Stimulated activated CD8-positive, alpha-beta memory T cell treated with anti-CD3 and anti-CD28 coated beads, Interleukin-7, amount 100 ng/mL, for 4 hours (primary cell): ENCODE results near the gene SRMS.
A peak's percentile ranks its signal among the peaks of the same experiment; 100 is the strongest.

Experiments
- DNase-seq, 2 donors: peaks; one replicate each; pipeline ENCODE4 v3.0.0-alpha.2; 2020; ENCODE audit warnings: low read depth in 2 of 2

Gene SRMS

DNA sequence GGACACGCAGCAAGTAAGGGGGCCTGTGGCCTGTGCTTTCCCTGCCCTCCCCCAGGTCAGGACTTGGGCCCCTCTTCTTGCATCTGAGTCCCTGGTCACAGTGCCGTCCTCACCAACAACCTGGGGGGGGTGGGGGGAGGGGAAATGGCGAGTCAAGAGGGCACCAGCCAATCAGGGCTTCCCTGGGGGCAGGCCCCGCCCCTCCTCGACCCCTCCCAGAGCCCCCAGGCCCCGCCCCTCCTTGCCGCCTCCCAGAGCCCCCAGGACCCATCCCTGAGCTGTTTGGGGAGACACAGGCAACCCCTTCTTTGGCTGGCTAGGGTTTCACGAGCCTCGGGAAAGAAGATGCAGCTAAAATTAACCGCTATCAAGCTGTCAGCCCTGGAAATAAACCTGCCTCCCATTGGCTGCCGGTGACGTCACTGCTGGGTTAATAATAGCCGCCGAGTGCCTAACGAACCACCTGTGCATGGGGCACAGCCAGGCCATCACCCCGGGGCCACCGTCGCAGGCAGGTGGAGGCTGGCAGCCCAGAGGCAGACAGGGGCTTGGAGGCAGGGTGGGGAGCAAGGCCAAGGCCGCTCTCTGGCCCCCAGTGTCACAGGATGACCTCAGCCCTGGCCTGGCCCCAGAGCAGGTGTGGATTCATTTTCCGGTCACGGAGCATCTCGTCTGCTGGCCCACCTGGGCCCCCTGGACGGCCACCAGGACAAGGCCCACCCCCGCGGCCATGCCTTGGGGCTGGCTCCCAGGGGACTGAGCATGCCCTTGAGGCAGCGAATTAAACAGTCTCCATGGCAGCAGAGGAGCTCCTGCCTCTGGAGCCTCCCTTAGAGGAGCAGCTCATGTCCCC, 45.5 kb downstream of the SRMS start:
- no peak for DNase-seq

DNA sequence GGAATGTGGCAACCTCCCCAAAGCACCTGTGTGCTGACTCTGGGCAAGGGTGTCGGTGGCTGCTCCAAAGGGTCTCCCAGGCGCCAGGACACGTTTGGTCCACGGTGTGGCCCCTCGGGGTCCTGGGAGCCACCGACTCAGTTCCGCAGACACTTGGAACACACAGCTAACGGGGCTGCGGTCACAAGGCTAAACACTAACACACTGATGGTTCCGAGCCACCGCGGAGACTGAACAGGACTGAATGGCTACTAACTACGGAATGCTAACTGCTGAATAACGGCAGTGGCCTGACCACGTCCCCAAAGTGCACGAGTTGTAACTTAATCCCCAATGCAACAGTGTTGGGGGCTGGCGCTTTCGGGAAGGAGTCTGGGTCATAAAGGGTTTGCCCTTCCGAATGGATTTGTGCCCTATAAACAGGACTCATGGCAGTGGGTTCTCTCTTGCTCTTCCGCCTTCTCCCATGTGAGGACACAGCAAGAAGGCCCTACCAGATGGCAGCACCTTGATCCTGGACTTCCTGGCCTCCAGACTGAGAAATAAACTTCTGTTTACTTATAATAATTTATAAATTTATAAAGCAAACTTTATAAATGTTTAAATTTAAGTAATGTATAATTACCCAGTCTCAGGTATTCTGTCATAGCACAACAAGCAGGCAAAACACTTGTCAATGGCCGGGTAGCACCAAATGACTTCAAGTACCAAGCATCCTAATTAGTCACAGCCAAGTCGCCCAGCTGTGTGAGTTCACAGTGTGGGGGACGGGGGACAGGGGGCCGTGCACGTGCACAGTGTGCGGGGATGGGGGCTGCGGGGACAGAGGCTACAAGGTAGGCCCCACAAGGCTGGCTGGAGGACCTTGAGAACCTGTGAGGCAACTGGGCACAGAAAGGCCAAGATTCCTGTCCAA, 46.4 kb downstream of the SRMS start:
- no peak for DNase-seq

DNA sequence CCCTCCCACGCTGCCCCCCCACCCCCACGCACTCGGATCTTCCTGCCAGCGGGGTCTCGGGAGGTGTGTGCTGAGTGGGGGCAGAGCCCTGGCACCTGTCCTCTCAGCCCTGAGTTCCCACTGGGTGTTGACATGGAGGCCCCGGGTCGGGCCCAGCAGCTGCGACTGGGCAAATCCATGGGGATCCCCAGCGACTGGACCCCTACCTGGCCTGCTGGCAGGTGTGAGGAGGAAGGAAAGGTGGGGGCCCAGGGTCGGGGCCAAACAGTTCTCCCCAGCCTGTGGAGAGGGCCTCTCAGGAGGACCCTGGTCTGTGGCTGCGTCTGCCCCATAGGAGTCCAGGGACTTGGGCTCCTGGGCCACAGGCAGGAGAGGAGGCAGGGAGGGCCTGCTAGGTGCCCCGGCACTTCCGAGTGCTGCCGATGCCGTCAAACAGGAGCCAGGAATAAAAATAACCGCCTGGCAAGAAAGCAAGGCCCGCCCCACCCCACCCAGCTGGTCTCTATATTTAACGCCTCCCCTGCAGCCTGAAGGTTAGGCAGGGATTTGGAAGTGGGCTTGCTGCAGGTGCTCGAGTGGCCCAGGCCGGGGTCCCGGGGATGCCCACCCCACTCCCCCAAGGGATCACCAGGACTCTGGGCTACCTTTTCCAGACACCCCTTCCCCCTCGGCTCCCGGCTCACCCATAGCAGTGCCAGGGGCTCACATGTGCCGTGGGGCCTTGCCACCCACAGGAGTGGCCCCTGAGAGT, 47.2 kb downstream of the SRMS start:
- DNase-seq, result no peak

DNA sequence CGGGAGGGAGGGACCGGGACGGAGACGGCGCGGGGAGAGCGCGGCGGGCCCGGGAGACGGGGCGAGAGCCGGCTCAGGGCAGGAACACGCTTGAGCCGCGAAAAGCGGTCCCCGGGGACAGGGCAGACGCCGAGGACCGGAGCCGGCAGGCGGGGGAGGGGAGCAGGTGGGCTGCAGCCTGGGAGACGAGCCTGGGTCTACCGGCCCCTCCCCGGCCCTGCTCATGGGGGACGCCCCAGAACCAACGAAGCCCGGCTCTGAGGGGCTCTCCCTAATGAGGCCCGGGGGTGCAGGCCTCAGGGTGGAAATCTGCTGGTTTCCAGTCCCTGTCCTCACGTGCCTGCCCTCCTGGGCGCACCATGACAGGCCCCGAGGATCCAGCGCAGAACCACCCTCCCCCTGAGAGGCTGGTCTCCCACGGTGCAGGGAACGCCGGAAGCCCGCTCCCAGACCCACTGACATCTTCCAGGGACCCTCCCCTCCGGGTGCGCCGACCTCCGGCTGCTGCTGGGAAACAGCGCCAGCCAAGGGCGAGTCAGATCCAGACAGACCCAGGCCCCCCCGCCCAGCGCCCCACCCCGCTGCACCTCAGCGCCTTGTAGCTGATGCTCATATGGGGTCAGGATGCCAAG, 48.1 kb downstream of the SRMS start:
- no peak for DNase-seq

DNA sequence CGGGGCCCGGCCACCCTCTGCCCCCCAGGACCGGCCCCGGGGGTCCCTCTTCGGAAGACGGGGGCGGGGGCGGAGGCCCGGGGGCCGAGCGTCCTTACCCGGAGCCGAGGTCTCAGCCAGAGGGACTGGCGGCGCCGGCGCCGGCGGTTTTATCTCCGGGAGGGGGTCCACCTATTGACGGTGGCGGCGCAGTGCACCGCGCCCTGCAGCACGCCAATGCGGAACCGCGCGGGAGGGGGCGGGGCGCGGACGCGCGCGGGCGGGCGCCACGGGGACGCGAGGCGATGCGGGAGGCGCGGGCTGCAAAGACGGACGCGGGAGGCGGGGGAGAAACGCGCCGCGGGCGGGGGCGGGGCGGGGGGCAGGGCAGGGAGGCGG, 48.6 kb downstream of the SRMS start, which contains the start of gene EEF1A2:
TSS of gene EEF1A2 (minus strand) at position 124 of the 378 bp plus-strand sequence. CDS start 1,320 bp downstream, outside the sequence.
- peak in 1 of 2 donors; percentile 41 for DNase-seq

DNA sequence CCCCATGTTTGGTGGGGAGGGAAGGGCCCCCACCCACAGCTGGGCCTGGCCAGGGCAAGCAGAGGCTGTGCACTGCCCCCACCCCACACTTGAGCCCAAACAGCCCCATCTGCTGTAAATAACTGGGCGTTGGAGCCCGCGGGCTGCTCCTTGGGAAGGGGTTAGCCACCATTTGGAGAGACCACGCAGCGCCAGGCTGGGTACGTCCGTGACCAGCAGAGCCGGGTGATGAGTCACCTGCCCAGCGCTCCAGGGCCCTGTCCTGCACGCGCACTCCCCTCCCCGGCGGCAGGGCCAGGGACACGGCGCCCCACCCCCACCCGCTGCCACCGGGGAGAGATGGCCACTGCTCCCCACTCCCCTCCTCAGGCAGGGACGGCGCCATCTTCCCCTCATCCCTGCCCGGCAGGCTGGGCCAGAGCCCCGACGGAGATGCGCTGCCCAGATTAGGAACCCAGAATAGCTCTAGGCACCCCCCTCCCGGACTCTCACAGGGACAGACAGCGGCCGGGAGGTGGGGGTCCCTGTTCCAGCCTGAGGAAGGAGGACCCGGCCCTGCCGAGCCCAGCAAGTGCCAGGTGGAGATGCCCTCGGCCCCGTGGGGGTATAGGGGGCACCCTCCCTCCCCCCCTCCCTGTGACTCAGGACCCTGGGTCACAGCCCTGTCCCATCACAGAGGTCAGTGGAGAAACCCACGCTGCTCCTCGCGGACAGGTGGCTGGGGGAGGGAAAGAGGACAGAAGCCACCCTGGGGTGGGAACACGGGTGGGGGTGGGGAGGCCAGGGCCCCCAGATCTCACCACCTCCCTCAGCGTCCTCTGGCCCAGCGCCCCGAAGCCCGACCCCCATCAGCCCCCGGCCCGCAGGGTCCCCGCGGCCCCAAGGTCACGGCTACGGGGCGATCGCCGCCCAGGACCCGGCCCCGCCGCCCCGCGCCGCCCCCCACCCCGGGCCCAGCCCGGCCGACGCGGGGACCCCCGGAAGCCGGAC, 49.3 kb downstream of the SRMS start:
- DNase-seq, result no peak

DNA sequence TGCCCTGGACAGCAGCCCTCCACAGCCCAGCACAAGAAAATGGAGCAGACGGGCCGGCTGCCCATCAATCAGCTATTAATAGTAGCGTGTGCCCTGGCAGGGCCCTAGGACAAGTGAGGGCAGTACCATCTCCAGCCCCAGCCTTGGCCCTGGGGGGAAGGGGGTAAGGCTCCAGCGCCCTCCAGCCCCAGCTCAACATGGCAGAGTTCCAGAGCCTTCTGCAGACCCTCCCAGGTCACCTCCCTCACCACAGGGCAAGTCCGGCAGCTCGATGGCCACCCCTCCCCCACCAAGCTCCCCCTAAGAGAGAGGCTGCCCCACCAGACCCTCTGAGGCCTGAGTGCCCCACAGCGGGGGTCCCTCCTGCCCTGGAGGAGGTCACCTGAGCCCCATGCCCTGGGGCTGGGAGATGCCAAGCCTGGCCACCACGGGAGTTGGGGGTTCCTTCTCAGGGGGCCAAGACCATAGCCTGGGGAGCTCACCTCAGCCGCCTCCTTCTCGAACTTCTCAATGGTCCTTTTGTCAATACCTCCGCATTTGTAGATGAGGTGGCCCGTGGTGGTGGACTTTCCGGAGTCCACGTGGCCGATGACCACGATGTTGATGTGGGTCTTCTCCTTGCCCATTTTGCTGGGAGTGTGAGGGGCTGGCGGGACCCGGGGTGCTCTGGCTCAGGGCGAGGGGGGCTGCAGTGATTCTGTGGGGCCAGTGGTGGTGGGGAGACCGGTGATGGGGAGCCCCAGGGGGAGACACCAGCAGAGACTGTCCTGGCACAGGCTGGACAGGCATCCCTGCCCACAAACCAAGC, 50.2 kb downstream of the SRMS start:
- no peak for DNase-seq

DNA sequence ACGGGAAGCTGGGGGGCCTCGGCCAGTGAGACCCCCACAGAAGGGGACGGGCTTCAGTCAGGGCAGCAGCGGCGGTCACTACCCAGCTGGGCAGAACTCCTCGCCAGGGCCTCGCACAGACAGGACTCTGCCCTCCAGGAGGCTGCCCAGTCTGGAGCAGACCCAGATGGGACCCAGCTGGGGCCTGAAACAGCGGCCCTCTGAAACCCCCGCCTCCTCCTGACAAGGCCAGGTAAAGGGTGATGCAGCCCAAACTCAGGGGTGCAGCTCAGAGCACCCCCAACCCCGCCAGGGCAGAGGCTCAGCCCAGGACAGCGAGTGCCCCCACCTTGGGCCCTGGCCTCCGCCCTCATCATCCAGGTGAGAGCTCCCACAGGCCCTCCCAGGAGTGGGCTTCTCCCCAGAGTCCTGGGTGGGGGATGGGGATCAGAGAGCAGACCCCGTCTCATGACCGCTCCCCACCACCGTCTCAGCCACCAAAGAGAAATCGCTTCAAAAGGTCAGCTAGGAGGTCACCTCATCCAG, 50.9 kb downstream of the SRMS start:
- DNase-seq, result no peak

DNA sequence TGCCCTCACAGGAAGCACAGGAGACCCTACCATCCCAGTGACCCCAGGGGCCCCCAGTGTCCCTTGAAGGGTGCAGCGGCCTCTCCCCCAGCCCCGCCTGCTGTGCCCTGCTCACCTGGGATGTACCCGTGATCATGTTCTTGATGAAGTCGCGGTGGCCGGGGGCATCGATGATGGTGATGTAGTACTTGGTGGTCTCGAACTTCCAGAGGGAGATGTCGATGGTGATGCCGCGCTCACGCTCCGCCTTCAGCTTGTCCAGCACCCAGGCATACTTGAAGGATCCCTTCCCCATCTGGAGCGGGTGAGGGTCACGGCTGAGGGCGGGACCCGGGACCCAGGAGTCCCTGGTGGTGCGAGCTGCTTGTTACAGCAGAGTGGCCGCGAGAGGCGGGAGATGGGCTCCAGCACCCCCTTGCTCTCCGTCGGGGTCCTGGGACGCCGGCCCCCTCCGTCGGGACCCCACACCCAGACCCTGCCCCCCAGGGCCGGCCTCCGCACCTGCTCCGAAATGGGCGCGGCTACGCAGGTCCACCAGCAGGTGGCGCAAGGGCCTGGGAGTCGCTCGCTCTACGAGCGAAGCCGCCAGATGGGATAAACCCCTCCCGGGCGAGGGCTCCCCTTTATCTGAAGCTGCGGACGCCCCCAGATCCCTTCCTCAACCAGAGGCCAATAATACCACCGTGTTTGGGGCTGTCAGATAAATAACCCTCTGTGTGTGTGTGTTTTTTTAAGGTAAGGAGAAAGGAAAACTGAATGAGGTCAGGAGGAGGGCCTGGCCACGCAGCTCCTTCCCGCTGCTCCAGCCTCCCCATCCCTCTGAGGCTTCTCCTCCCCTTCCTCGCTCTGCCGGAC, 51.6 kb downstream of the SRMS start:
- peak; percentile 44 to 63 for DNase-seq

DNA sequence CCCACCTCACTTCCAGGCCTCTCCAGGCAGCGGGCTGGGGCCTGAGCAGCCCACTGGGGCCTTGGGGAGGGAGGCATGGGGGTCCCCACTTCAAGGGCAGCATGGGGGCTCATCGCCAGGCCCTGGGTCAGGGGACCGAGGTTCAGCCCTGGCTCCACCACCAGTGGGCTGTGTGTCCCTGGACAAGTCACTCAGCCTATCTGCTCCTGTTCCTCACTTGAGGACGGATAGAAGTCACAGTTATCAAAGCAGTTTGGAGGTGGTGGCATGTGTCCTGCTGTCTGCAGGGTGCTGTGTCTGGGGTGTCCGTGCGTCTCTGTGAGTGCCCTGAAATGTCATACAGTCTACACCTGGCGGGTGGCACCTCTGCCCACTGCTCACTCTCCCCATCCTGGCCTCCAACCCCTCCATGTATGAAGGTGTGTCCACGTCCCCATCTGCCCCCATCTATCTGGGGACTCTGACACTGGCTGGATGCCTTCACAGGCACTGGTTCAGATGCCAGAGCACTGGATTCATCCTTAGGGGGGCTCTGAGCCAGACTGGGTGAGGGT, 52.3 kb downstream of the SRMS start:
- DNase-seq, result no peak

DNA sequence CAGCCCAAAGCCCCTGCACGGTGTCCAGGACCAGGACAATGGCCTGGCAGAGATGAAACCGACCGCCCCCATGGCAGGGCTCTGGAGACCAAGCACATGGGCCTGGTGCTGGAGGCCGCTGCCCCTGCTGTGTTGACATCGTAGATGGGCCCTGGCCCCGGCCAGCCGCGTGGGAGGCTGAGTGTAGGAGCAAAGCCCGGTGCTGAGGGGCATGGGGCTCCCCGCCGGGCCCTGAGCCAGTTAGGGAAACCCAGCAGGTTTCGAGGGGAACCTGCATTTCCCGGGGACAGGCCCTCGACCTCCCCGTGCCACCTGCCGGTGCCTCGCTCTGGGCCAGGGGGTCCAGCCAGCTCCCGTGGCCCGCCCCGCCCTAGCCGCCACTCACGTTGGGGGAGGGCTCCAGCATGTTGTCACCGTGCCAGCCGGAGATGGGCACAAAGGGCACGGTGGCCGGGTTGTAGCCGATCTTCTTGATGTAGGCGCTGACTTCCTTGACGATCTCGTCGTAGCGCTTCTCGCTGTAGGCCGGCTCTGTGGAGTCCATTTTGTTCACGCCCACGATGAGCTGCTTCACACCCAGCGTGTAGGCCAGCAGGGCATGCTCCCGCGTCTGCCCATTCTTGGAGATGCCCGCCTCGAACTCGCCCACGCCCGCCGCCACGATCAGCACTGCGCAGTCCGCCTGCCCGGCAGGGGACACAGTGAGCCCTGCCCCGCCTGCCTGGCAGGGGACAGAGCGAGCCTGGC, 53.0 kb downstream of the SRMS start:
- no peak for DNase-seq

DNA sequence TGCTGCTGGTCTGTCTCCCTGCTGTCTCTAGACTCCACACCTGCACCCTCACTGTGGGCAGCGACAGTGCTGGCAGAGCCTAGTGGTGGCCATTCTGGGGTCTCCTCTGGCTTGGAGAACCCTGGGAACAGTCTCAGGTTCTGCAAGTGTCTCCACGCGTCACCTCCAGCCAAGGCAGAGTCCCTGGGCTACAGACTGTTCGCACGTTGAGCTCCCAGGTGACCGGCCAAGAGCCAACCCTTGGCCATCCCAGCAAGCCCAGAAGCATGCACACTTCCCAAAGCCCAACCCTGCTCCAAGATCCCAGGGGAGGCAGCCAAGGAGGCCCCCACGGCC, 53.5 kb downstream of the SRMS start:
- DNase-seq, result no peak

DNA sequence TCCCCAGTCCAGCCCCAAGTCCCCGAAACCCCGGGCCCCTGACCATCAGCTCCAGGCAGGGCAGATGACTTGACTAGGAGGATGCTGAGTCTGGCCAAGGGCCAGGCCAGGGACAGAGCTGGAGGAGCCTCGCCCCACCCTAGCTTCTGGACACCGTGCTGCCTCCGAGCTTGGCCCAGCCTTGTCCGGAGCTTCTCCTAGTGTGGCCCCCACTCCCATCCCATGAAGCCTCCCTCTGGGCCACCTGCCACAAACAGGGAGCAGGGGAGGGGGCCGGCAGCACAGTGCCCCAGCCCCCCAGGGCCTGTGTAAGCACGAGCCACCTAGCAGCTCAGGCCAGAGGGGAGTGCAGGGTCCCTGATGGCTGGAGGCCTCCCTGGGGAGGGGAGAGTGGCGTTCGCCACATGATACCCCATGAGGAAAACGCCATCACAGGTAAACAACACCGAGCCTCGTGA, 54.0 kb downstream of the SRMS start:
- DNase-seq, result no peak

DNA sequence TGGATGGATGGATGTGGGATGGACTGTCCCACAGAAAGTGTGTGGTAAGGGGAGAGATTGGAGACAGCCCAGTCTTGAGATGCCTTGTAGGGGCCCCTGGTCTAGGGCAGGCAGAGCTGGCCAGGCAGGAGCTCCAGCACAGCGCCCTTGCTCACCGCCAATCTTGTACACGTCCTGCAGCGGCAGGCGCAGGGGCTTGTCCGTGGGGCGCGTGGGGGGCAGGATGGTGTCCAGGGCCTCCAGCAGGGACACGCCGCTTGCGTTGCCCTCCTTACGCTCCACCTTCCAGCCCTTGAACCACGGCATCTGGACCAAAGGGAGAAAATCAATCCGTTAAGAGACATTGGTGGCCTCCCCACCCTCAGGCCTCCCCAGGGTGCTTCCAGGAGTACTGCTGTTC, 54.6 kb downstream of the SRMS start:
- no peak for DNase-seq

DNA sequence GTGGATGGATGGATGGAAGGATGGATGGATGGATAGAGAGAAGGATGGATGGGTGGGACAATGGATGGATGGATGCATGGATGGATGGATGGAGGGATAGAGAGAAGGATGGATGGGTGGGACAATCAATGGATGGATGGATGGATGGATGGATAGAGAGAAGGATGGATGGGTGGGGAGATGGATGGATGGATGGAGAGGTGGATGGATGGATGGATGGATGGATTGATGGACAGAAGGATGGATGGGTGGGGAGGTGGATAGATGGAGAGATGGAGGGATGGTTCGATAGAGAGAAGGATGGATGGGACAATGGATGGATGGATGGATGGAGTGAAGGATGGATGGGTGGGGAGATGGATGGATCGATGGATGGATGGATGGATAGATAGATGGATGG, 55.0 kb downstream of the SRMS start:
- no peak for DNase-seq

DNA sequence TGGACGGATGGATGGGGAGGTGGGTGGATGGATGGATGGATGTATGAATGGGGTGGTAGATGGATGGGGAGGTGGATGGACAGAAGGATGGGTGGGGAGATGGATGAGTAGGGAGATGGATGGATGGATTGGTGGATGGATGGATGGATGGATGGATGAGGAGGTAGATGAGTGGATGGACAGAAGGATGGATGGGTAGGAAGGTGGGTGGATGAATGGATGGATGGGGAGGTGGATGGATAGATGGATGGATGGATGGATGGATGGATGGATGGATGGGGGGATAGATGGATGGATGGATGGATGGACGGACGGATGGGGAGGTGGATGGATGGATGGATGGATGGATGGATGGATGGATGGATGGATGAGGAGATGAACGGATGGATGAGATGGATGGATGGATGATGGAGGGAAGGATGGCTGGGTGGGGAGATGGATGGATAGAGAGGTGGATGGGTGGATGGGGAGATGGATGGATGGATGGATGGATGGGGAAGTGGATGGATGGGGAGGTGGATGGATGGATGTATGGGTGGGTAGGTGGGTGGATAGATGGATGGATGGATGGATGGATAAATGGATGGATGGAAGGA, 55.8 kb downstream of the SRMS start:
- no peak for DNase-seq

DNA sequence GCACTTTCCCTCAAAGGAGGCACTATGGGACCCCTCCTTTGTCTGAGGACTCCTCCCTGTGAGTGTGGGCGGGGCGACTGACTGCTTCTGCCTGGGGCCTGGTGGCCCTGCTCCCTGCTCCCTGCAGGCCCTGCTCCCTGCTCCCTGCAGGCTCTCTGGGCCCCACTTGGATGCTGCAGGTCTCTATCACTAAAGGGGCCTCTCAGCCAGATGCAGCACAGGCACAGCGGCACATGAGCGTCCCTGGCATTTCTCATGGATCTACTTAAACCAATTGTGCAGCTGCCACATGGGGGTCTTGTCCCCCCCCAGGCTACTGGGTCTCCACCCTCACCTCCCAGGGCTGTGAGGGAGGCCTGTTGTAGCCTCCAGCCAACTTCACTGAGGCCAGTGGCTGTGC, 56.5 kb downstream of the SRMS start:
- DNase-seq, result no peak
